HG03565 (cell line): Measurements from ENCODE around the gene UTS2B.
A peak's percentile ranks its signal among the peaks of the same experiment; 100 is the strongest.

Source experiments
- ATAC-seq: cut with Tn5 transposase; IDR thresholded peaks from one replicate; pipeline ENCODE4 v1.9.1; 2021; ENCODE audit warnings: mild to moderate bottlenecking, moderate library complexity; ENCODE audit not compliant: unreplicated experiment

Gene UTS2B

DNA sequence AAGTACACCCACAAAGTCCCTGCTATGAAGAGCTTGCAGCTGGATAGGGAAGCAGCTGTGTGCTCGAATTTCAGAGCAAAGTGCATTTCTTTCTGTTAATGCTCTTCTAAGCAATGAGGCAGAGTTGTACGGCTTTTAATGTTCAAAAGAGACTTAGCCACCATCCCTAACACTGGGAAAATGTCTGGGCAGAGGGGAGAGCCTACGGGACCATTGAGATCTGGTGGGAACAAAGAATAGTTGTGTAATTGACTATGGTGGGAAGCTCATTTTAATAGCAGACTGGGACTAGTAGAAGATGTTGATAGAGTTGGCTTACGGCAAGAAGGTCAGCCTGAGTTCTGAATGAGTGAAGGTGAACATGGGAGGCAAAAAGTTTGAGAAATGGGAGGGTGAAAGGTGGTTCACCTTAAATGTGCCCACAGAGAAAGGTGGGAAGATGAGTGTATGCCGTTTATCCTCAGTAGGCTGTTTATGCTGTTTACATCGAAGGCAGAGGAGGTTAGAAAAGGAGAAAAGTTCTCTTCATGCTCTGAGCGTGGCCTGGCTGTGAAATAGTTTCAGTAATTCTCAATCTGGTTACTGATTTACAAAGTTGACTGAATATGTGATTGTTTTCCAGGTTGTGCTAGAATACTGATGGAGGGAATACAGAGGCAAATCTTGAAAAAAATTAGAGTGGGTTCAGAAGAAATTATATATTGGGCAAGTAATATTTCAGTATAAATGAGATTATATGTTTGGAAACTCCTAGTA lies 22.9 kb upstream of the UTS2B start:
- no peak for ATAC-seq

DNA sequence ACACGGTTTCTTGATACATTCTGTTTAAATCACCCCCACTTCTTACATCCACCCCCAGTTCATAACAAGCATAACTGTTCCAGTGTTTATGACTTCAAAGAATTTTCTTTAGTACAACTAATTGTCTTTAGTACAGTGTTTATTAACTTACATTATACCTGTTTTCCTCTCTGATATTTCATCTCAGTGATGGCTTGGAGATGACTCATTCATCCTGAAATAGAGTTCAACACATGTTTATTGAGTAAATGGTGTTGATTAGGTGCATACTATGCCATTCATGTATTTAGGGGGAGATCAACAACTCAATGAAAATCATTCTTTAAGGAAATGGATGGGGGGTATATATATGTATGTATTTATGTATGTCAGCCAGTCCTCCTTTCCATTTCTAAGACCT lies 21.7 kb upstream of the UTS2B start:
- ATAC-seq = no peak

DNA sequence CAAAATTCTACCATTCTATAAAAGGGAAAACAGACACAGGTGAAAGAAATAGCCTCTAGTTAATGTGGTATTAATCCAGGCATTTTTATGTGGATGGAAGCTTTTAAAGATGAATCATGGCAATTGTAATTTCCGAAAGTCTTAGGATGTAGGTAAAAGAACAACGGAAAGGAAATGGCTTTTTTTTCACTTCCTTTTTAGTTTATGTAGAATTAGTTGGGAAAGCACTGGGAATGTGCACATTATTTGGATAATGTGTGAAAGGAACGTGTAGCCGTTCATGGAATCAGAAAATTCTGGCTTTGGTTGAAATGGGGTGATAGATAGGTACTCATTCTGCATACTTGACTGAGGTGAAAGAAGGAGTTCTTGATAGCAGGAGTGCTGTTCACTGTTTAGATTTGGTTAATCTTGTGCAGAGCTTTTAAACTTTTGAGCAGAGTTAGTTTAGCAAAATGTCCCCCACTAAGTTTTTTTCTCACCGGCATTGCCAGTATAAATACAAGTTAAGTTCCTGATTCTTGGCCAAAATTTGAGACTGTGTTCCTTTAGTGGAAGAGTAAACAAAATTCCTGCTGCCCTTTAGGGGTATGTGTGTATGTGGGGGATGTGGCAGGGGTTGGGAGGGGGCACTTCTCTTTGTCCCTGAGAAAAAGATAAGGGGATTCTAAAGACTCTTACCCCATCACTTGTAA lies 20.2 kb upstream of the UTS2B start:
- ATAC-seq = no peak

DNA sequence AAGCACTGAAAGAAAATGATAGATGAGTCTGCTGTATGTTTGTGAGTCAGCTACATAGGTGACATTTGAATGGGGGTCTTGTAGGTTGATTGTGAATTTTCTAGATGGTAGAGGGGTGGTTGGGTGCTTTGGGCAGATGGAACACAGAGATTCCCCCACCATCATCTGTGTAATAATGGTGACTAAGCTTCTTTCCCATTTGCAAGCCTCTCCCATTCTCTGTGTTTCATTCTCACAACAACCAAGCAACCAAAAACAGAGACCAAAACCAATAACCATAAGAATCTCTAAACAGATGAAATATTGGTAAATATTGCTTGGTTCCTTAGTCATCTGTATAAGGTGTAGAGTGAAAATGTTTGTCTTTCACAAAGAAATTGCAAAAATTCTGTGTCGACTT lies 17.8 kb upstream of the UTS2B start:
- ATAC-seq = no peak

DNA sequence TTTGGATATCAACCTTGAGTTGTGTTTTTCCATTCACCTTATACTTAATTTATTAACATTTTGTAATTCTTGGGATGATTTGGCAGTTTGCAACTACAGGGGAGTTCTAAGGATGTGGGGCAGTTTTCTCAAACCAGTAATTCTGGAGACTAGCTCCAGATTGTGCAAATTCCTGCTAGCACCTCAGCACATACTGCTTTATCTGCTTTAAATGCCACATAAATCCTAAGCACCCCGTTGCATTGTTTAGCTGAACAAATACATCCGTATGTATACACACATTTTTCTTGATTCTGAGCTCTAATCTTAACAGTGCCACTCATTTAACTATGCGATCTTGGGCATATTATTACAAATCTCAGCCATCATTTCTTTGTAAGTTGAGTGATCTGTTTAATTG lies 16.9 kb upstream of the UTS2B start:
- no peak for ATAC-seq

DNA sequence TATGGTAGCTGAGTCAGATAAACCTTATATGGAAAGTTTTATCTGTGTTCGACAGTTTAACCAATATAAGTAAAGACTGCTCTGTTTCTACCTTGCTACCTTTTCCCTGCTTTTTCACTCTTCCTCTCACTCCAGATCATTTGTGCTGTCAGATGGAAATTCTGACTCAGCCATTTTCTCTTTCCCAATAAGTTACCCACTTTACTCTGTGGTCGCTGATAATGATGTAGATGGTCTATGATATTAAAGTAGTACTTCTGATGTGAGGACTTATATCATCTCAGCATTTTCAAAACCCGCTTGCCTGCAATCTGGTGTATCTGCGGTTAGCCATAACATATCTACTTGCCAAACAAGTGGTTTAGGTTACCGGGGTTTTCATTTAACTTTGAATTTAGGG lies 15.0 kb upstream of the UTS2B start:
- ATAC-seq = no peak

DNA sequence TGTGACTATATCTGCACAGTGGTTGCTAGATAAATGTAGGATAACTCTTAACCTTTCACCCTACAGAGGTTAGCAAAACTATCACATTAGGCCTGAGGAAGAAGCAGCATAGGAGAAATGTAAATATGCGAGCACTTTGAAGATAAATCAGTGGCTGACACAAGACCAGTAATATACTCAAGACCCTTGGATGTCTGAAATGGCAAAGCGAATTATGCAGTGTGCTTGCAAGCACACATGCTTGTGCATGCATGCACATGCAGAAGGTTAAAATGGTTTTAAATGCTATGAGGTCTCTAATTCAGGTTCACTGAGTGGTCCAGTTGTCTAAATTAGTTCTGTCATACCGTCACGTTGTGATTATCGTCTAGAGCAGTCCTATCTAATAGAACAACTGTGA lies 13.6 kb upstream of the UTS2B start:
- ATAC-seq = no peak

DNA sequence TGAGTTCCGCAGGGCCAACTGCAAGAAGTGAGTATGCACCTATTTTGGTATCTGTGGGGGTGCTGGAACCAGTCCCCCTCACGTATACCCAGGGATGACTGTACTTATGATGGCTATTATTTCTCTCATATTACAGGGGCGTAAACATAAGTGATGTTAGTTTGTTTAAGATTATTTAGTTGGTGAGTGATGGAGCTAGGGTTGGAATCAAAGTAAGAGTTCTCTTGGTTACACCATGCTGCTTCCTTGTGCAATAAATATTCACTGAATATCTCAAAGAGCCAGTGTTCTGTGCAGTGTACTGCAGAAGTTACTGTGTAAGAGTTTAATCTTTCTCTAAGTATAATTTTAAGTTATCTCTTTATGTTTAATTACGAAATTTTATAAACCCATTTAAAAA lies 12.8 kb upstream of the UTS2B start:
- no peak for ATAC-seq

DNA sequence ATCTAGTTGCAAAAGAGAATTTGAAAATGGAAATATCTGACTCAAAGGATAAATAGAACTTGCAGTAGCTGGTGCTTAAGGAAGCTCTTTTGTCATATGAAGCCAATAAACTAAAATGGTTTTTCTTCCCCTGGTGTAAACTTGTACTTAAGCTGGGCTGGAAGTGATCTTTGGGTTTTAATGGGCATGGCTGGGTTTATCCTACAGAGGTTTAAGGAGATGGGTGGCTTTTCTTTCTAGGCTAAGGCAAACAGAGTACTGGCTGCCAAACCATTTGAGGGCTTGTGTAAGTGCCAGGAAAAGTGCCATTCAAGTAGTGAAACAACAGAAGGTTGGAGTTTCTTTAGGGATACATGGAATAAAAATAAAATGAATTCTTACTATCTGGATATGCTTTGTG lies 12.1 kb upstream of the UTS2B start:
- ATAC-seq = no peak

DNA sequence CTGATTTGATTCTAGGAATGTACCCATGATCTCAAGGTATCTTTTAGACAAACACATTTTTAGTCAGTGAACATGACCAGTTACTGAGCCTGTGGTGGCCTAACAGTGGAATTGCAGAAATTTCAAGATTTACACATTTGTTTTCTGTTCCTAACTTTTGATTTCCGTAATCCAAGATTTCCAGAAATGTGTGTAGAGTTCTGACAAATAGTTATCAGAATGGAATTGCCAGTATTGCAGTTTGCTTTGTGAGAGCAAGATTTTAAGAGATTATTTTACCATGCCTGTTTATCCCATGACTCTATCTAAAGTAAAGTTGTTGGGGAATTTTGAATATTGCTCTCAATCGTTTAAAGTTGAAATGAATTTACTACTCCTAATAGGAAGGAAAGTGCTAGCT lies 11.7 kb upstream of the UTS2B start:
- no peak for ATAC-seq

DNA sequence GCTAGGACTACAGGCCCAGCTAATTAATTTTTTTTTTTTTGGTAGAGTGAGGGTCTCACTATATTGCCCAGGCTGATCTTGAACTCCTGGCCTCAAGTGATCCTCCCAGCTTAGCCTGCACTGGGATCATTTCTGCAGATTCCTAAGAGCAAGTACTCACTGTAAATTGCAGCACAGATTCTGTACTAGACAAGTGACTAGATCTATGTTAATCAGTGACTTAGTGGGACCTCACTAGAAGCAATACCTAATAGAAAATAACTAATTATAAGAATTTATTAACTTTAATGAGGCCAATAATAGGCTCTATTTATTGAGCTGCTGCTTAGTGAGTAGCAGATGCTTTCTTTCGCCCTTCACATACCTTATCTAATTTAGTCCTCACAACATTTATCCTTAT lies 10.6 kb upstream of the UTS2B start:
- ATAC-seq = no peak

DNA sequence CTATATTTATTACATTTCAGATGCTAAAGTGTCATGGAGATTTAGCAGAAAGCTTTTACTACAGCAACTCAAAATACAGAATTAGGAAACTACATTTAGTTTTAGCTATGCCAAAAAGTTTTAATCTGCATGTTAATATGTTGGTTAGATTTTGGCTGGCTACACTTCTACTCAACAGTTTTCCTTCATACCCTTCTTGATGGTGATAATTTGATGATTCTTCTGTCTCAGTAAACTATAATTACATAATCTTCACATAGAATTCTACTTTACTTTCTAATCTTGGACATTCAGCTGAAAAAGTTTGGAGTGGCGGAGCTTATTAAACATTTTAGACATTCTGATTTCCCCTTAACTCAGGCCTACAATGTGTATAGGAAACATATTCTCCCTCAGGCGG lies 10.0 kb upstream of the UTS2B start:
- ATAC-seq = no peak

DNA sequence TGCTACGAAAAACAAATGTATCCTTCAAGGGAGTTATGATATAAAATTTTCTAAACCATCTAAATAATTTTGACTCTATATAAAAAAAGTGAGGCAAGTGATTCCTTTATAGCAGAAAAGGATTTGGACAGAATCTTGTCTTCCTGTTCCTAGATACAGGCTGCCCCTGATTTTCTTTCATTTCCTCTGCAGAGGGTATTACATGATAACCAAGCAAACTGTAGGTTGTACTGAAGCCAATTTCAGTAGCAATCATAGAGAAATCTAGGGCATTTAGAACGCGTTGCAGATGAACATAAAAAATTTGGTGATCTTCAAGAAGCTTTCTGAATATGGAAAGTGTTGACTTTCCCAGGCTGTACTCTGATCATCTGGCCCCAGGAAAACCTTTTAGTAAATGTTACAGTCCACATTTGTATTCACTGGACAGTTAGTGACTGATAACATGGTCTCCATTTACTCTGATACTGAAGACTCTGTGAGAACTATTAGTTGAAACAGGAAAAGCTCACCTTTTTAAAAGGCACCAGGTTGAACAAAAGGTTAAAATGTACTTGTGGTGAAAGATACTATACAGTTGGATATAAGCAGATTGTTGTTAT lies 9.1 kb upstream of the UTS2B start:
- no peak for ATAC-seq

DNA sequence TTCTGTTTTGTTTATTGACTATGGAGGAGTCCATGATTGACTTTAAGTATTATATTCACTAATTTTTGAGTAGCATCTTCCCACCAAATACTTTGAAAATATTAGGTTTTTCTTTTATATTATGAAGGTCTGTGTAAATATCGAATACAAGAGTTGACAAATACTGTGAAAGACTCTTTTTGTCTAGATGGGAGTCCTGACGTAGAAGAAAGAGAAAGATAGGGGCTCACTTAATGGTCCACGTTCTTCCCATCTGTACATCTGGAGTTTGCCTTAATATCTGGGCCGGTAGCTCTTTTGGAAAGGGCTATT lies 7.8 kb upstream of the UTS2B start:
- ATAC-seq = no peak

DNA sequence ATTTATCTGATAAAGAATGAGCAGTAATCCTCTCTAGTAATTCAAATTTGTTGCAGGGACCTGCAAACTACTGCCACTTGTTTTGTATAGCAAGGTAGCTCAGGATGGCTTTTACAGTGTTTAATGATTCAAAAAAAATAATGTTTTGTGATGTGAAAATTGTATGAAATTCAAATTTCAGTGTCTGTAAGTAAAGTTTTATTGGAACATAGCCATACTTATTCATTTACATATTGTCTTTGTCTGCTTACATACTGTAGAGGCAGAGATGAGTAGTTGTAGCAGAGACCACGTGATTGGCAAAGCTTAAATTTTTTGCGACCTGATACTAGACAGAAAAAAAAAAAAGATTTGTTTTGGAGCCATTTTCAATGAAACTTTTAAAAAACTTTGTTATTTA lies 6.5 kb upstream of the UTS2B start:
- ATAC-seq = peak; percentile 33

DNA sequence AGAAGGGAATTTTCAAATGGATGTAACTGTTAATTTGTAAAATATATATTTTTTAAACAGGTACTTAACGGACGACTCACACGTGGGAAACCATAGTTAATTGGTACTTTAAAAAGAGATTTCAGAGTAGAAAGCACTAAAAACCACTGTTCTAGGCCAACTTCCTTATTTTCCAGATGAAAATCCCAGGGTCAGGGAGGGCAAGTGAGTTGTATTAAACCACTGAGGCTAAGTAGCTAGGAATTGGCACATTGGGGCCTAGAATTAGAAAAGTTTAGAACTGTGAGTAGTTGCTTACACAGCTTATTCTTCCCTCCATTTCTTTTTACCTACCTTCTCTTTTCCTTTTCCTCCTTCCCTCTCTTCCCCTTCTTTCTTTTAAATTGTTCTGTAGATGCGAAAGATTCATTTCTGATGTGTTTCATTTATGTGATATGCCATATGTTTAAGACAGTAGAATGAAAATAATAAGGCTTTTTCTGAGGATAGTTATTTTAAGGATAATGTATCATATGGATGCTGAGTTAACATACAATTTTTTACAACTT lies 4.1 kb upstream of the UTS2B start:
- ATAC-seq = no peak

DNA sequence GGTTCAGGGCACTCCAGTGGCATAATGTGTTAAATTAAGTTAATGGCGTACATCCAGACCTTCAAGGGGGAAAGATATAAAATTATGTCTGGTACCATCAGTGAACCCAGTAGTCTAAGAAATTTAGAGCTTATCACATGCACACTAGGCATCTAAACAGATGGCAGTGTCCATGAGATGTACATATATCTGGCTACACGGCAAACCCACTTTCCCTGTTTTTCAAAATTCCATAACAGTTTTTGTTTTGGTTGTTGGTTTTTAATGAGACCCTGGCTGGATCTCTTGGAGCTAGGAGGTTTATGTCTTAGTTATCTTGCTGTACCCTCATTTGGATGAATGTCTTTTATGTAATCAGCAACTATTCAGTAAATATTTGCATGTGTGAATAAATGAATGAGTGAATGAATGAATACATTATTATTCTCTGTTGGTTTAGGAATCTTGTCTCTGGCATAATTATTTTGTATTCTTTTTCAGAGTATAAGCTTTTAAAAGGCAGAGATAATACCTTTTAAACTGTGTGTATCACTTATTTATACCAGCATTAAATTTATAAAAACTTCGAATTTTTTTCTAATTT lies 3.1 kb upstream of the UTS2B start:
- no peak for ATAC-seq

DNA sequence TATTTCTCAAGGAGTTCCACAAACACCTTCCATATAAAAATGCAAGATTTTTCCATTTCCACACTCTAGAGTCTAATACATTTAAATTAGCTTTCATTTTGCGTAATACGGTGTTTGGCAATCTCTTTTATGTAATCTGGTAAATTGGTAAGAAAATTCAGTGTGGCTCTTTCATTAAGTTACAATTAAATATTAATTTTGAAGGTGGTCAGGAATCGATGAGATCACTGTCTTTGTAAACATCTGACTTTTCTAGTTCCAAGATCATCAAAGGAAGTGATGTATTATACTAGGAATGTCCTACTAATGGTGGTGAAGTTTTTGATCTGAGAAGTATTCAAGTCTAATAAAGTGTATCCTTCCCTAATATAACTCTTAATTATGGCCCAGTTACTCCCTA lies 1.1 kb upstream of the UTS2B start:
- no peak for ATAC-seq

DNA sequence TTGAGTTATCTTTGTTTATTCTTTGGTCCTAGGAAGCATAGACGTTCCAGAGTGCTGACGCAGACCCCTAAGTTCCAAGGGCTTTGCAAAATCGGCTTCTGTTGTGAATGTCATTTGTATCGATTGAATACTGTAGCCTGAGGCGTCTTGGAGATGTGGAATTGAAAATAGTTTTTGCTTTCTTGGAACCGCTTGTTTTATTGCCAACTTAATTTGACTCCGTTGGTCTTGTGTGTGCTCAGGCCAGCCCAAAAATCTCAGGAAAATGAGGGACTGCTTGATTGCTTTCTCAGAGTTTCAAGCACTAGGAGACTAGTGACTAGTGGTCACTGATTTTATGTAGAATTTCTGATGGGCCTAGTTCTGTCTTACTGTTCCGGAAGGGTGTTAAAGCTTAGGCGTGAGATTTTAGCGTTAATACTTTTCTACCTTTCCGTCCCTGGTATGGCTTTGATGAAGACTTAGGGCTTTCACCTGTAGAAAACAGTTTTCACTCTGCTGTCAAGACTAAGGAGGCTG lies 263 bp upstream of the UTS2B start:
- ATAC-seq = no peak

DNA sequence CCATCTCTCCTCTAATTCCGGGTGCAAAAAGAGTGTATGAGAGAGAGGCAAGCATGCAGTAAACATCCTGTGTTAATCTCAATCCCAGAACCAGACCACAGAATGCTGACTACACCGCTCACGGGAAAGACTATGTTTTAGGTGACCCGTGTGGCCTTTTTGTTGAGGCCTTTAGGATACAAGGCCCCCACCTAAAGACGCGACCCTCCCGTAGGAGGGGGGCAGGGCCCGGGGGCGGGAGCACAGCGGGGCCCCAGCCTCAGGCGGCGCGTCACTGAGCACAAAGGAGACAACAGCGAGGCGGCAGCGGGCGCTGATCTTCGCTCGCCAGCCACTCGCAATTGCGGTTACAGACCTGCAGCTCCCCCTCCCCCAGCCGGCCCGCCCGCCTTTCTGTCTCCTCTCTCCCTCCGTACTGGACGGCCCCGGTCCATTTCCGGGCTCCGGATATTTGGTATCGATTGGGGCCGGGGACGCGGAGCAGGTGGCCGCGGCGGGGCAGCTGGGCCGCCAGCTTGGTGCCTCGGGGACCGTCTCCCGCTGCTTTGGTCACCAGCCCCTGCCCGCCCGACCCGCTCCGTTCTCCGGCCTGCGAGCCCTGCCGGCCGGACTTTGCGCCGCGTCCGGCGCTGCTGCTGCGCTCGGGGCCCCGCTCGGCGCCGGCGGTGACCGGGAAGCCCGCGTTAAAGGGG lies 1.2 kb downstream of the UTS2B start, which contains the start of gene CCDC50:
TSS of gene CCDC50 (plus strand) at position 433 of the 692 bp plus-strand sequence. CDS start 281 bp downstream, outside the sequence.
- ATAC-seq = peak; percentile 56

DNA sequence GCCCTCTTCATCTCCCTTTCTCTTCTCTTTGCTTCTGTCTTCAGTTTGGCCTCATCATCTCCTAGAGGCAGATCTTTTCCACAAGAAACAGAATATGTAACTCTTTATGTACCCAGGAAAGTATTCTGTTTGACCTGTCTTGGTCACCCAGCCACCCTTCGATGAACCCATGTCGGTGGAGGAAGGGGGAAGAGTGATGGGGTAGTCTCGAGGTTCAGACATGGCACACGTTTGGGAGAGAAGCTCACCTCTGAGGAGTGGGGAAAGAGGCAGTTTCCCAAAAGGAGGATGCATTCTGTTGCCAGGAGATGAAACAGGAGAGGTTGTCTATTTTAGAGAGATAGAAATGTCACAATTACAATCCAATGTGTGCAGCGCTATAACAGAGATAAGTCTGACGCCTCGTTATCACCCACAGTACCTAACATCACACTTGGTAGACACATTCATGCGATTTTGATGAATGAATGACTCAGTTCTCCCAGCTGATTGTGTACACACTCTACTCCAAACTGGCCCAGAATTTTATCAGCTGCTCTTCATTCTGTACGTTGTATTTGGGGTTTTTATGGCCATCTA lies 1.9 kb downstream of the UTS2B start:
- no peak for ATAC-seq
